Ascending aorta (tissue), 2 donors: ENCODE measurements around the gene KBTBD2. TPM values are rescaled to one million over a fixed set of nuclear protein-coding genes. Genes with fewer than 3 reads are reported as not detected.
"Not testable (repeated sequence)": the region's sequence is repeated elsewhere in the genome, so short reads cannot be mapped to it uniquely, and the experiment has no call there.

Source experiments
- DNase-seq, 2 donors: peaks; one replicate each; pipeline ENCODE4 v3.0.0-alpha.2; 2019; ENCODE audit warnings: low spot score in 2 of 2
- H3K27ac ChIP-seq, 2 donors: fragments of 200-600 bp; sonication (generic); one replicate each; pipeline ENCODE4 v1.5.1; 2016 to 2017; ENCODE audit warnings: mild to moderate bottlenecking in 1 of 2
- H3K27me3 ChIP-seq: fragments of 200-600 bp; sonication (generic); one replicate; pipeline ENCODE4 v1.5.1; 2017
- H3K36me3 ChIP-seq, 2 donors: fragments of 200-600 bp; sonication (generic); one replicate each; pipeline ENCODE4 v1.5.1; 2016
- H3K4me1 ChIP-seq, 2 donors: fragments of 200-600 bp; sonication (generic); one replicate each; pipeline ENCODE4 v1.5.1; 2016 to 2017; ENCODE audit warnings: mild to moderate bottlenecking in 1 of 2
- H3K4me3 ChIP-seq, 2 donors: fragments of 200-600 bp; sonication (generic); one replicate each; pipeline ENCODE4 v1.5.1; 2016 to 2017; ENCODE audit warnings: mild to moderate bottlenecking in 1 of 2
- H3K9me3 ChIP-seq, 2 donors: fragments of 200-600 bp; sonication (generic); one replicate each; pipeline ENCODE4 v1.5.1; 2016
- intact Hi-C: fragments of 100-400 bp; cut with DNase I; formaldehyde crosslinking; loops from one replicate; pipeline ENCODE4 v1.15.1; 2023
- total RNA-seq: library from RNA; depleted of rRNA; stranded (reverse); fragments of >200 nt; gene quantifications from one replicate; pipeline ENCODE4 v1.1.0, GENCODE V29; 2016
- TF ChIP-seq, protein P1 (sequence below), 3 experiments: fragments of 200-600 bp in 2 of 3; fragments of 450-650 bp in 1 of 3; sonication (generic) in 2 of 3; IDR thresholded peaks; one replicate each; pipeline ENCODE4 v1.5.1; 2016 to 2019; ENCODE audit warnings: antibody characterized with exemption in 3 of 3, mild to moderate bottlenecking in 1 of 3, moderate library complexity in 1 of 3

The KBTBD2 gene
- total RNA-seq, 1 donor from 2014 or later = 16.1 TPM

GRCh38 chr7:32865448-32866030 lies 26.0 kb downstream of the KBTBD2 start:
- H3K4me3 ChIP-seq = no peak overlapping the region
- no peaks in the 10 kb centered on the region for H3K9me3 ChIP-seq
- peaks cover 11 to 40% of the 10 kb centered on the region in 2 donors for H3K36me3 ChIP-seq
- TF ChIP-seq, protein P1, sequence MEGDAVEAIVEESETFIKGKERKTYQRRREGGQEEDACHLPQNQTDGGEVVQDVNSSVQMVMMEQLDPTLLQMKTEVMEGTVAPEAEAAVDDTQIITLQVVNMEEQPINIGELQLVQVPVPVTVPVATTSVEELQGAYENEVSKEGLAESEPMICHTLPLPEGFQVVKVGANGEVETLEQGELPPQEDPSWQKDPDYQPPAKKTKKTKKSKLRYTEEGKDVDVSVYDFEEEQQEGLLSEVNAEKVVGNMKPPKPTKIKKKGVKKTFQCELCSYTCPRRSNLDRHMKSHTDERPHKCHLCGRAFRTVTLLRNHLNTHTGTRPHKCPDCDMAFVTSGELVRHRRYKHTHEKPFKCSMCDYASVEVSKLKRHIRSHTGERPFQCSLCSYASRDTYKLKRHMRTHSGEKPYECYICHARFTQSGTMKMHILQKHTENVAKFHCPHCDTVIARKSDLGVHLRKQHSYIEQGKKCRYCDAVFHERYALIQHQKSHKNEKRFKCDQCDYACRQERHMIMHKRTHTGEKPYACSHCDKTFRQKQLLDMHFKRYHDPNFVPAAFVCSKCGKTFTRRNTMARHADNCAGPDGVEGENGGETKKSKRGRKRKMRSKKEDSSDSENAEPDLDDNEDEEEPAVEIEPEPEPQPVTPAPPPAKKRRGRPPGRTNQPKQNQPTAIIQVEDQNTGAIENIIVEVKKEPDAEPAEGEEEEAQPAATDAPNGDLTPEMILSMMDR (IDR thresholded peaks at IDR 0.05) = no peak
- intact Hi-C loops = no loop called here
- no peaks in the 10 kb centered on the region for H3K27me3 ChIP-seq
- DNase-seq = no peak
- no peak overlapping the region for H3K27ac ChIP-seq
- H3K4me1 ChIP-seq = no peaks in the 10 kb centered on the region

DNA sequence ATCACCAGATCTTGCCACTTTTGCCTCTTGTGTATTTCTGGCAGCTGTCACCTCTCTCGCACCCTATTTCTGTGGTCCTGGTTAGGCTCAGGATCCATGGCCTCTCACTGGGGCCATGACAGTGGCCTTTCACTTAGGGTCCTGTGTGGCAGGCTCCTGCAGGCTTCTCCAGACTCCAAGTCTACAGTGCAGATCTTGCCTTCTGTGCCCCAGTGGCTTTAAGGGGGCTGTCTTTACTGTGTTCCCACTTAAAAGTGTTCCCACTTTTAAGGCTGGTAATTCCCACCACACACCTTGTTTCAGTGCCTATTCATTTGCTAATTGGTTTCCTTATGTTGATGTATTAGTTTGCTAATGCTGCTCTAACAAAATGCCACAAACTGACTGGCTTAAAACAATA lies 27.7 kb downstream of the KBTBD2 start:
- H3K4me3 ChIP-seq, H3K4me1 ChIP-seq, H3K9me3 ChIP-seq, H3K27ac ChIP-seq, H3K27me3 ChIP-seq, intact Hi-C loops, DNase-seq: not testable (repeated sequence)
- H3K36me3 ChIP-seq = peaks cover 0 to 26% of the 10 kb centered on the region in 2 donors

DNA sequence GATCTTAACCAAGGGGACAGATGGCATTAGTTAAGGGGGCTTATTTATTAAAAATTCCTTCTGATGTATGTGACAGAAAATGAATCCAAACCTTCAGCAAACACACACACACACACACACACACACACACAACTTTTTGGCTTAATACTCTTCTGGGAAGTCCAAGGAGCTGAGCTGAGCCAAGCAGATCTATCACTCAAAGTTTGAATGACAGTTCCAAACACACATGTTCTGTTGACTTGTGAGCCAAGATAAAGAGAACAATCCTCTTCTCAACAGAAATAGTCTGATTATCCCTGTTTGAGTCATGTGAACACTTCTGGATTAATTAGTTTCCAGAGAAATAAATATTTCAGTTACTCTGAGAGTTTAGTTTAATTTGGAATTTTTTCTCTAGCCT lies 31.5 kb downstream of the KBTBD2 start:
- H3K9me3 ChIP-seq = no peaks in the 10 kb centered on the region
- intact Hi-C loops = no loop called here
- H3K27me3 ChIP-seq = no peaks in the 10 kb centered on the region
- TF ChIP-seq, protein P1 (IDR thresholded peaks at IDR 0.05) = no peak
- peaks cover 0 to 3% of the 10 kb centered on the region in 2 donors for H3K36me3 ChIP-seq
- no peak overlapping the region for H3K4me3 ChIP-seq
- DNase-seq = no peak
- no peak overlapping the region for H3K27ac ChIP-seq
- H3K4me1 ChIP-seq = no peaks in the 10 kb centered on the region

DNA sequence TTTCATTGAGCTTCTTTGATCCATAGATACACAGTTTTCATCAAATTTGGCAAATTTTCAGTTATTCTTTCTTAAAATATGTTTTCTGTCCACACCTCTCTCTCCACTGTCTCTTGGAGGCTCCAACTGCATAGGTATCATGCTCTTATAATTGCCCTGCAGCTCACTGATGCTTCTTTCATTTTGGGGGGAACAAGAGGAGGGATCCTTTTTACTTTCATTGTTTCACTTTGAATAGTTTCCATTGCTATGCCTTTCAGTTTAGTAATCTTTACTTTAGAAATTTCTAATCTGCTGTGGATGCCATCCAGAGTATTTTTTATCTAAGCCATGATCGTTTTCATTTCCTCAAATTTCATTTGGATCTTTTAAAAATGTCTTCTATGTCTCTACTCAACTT lies 32.9 kb downstream of the KBTBD2 start:
- TF ChIP-seq, protein P1 (IDR thresholded peaks at IDR 0.05) = no peak
- intact Hi-C loops = no loop called here
- no peak for DNase-seq
- Histone ChIP-seq H3K36me3 (no peaks in the 10 kb centered on the region), H3K27ac (no peak overlapping the region), H3K27me3 (no peaks in the 10 kb centered on the region), H3K4me1 (no peaks in the 10 kb centered on the region), H3K9me3 (no peaks in the 10 kb centered on the region), H3K4me3 (no peak overlapping the region)

DNA sequence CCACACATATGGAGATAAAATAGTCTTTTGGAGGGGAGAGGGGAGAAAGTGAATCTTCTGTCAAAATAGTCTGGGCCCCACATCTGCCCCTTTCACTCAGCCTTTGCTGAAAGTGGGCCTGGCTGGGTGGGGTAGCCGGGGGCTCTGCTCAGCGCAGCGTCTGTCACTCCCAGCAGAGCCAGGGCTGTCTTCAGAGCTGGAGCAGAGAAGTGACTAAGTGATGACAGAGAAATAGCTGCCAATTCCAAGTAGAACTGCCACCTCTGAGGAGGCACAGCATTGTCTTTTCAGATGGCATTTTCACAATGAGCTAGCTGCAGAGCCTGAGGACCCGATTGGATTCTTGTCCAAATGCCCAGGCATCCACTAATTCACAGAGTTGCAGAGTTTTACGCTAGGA lies 34.5 kb downstream of the KBTBD2 start:
- intact Hi-C loops, H3K36me3 ChIP-seq, H3K4me1 ChIP-seq, H3K9me3 ChIP-seq, H3K27me3 ChIP-seq, H3K4me3 ChIP-seq, H3K27ac ChIP-seq, DNase-seq: not testable (repeated sequence)

- H3K36me3 ChIP-seq, DNase-seq, H3K27ac ChIP-seq, intact Hi-C loops, H3K4me1 ChIP-seq, H3K4me3 ChIP-seq, H3K27me3 ChIP-seq, H3K9me3 ChIP-seq: not testable (repeated sequence)
Measured at GRCh38 chr7:32855837-32856775, 35.5 kb downstream of the KBTBD2 start.

- H3K27me3 ChIP-seq, intact Hi-C loops, H3K9me3 ChIP-seq, DNase-seq, H3K4me1 ChIP-seq, H3K4me3 ChIP-seq, H3K27ac ChIP-seq, H3K36me3 ChIP-seq: not testable (repeated sequence)
Measured at GRCh38 chr7:32850654-32851053, 40.9 kb downstream of the KBTBD2 start.

- not testable (repeated sequence) for H3K9me3 ChIP-seq, H3K4me3 ChIP-seq, H3K27me3 ChIP-seq, H3K27ac ChIP-seq, H3K36me3 ChIP-seq, DNase-seq, H3K4me1 ChIP-seq
- intact Hi-C loops = loop anchor here (5.0 kb wide), 1 partner anchor 214 kb away; the partner anchor contains the start of gene NT5C3A
Measured at GRCh38 chr7:32848655-32849054, 42.9 kb downstream of the KBTBD2 start.
